Neural cell (in vitro differentiated cells): ENCODE measurements around the gene RPS19BP1. TPM values are rescaled to one million over a fixed set of nuclear protein-coding genes. Genes with fewer than 3 reads are reported as not detected.

Source experiments
- H2AFZ ChIP-seq: fragments of 200-600, 300-800 bp; sonication (generic), shearing (Covaris generic); 2 replicates; pipeline ENCODE4 v1.6.0; 2014; ENCODE audit warnings: low read depth, mild to moderate bottlenecking, antibody characterized with exemption, low read length, moderate library complexity
- H3F3A ChIP-seq: fragments of 200-600 bp; shearing (Covaris generic); 2 replicates; pipeline ENCODE4 v1.6.1; 2016; ENCODE audit warnings: mild to moderate bottlenecking, moderate library complexity, mixed read lengths, antibody characterized with exemption, low read length; ENCODE audit not compliant: insufficient read depth, poor library complexity, severe bottlenecking
- H3K27ac ChIP-seq: fragments of 200-600, 300-800 bp; sonication (generic), shearing (Covaris generic); 2 replicates; pipeline ENCODE4 v1.5.1; 2014; ENCODE audit warnings: mild to moderate bottlenecking, low read length, moderate library complexity
- H3K27me3 ChIP-seq: fragments of 300-800, 200-600 bp; sonication (generic), shearing (Covaris generic); 2 replicates; pipeline ENCODE4 v1.6.0; 2014; ENCODE audit warnings: mild to moderate bottlenecking, low read depth, low read length, moderate library complexity; ENCODE audit not compliant: insufficient read depth
- H3K36me3 ChIP-seq: fragments of 300-800, 200-600 bp; sonication (generic), shearing (Covaris generic); 2 replicates; pipeline ENCODE4 v1.5.1; 2014; ENCODE audit warnings: mild to moderate bottlenecking, antibody characterized with exemption, low read length, moderate library complexity; ENCODE audit not compliant: insufficient read depth
- H3K4me2 ChIP-seq: fragments of 300-800, 200-600 bp; sonication (generic), shearing (Covaris generic); 2 replicates; pipeline ENCODE4 v1.6.0; 2014; ENCODE audit warnings: mild to moderate bottlenecking, low read length
- H3K4me3 ChIP-seq: fragments of 300-800, 200-600 bp; sonication (generic), shearing (Covaris generic); 2 replicates; pipeline ENCODE4 v1.5.1; 2014; ENCODE audit warnings: mild to moderate bottlenecking, low read length, moderate library complexity
- H3K79me2 ChIP-seq: fragments of 200-600 bp; shearing (Covaris generic); replicated peaks from 2 replicates; pipeline ENCODE4 v1.6.0; 2014; ENCODE audit warnings: mild to moderate bottlenecking, low read length, moderate library complexity; ENCODE audit not compliant: insufficient read depth
- H3K9ac ChIP-seq: fragments of 300-800, 200-600 bp; sonication (generic), shearing (Covaris generic); 2 replicates; pipeline ENCODE4 v1.6.1; 2016; ENCODE audit warnings: mild to moderate bottlenecking, low read length, mixed read lengths
- H3K9me2 ChIP-seq: fragments of 200-600 bp; shearing (Covaris generic); 2 replicates; pipeline ENCODE4 v1.6.1; 2016; ENCODE audit warnings: mild to moderate bottlenecking, low read length, mixed read lengths; ENCODE audit not compliant: insufficient read depth
- H3K9me3 ChIP-seq: fragments of 200-600, 300-800 bp; sonication (generic), shearing (Covaris generic); 2 replicates; pipeline ENCODE4 v1.6.1; 2016; ENCODE audit warnings: mild to moderate bottlenecking, mixed run types, low read length, moderate library complexity, mixed read lengths
- H4K20me1 ChIP-seq: fragments of 200-600 bp; shearing (Covaris generic); 2 replicates; pipeline ENCODE4 v1.6.1; 2016; ENCODE audit warnings: mild to moderate bottlenecking, mixed run types; ENCODE audit not compliant: insufficient read depth
- EP300 ChIP-seq: fragments of 450-650 bp; conservative IDR thresholded peaks from 2 replicates; pipeline ENCODE4 v1.6.1; 2014; ENCODE audit warnings: antibody characterized with exemption, mild to moderate bottlenecking, moderate library complexity; ENCODE audit not compliant: poor library complexity, severe bottlenecking
- EZH2 ChIP-seq: fragments of 200-600, 300-800 bp; shearing (Covaris generic), sonication (generic); IDR thresholded peaks from 2 replicates; pipeline ENCODE4 v1.6.1; 2014; ENCODE audit warnings: antibody characterized with exemption, low read length, borderline replicate concordance, mild to moderate bottlenecking; ENCODE audit not compliant: insufficient read depth, poor library complexity, severe bottlenecking
- MXI1 ChIP-seq: fragments of 450-650 bp; conservative IDR thresholded peaks from 2 replicates; pipeline ENCODE4 v1.6.1; 2014; ENCODE audit warnings: antibody characterized with exemption, mild to moderate bottlenecking; ENCODE audit not compliant: poor library complexity, severe bottlenecking
- POLR2AphosphoS5 ChIP-seq: IDR thresholded peaks from 2 replicates; pipeline ENCODE4 v1.6.1; 2012
- RAD21 ChIP-seq: fragments of 450-650 bp; conservative IDR thresholded peaks from 2 replicates; pipeline ENCODE4 v1.6.1; 2014; ENCODE audit warnings: antibody characterized with exemption, mild to moderate bottlenecking, moderate library complexity
- SMC3 ChIP-seq: fragments of 450-650 bp; conservative IDR thresholded peaks from 2 replicates; pipeline ENCODE4 v1.6.1; 2014; ENCODE audit warnings: antibody characterized with exemption, mild to moderate bottlenecking, moderate library complexity; ENCODE audit not compliant: poor library complexity
- TAF1 ChIP-seq: IDR thresholded peaks from 2 replicates; pipeline ENCODE4 v1.6.1; 2012; ENCODE audit warnings: low read depth
- polyA plus RNA-seq: library from polyadenylated mRNA; depleted of rRNA; stranded (reverse); fragments of >200 nt; gene quantifications from 2 replicates; pipeline ENCODE4 v1.2.3, GENCODE V29; 2014
- TF ChIP-seq, protein P1 (sequence below): fragments of 450-650 bp; IDR thresholded peaks from 2 replicates; pipeline ENCODE4 v1.5.1; 2014; ENCODE audit warnings: antibody characterized with exemption, mild to moderate bottlenecking, moderate library complexity; ENCODE audit not compliant: poor library complexity, severe bottlenecking
- TF ChIP-seq, protein P2 (sequence below): IDR thresholded peaks from 2 replicates; pipeline ENCODE4 v1.6.1; 2012; ENCODE audit warnings: borderline replicate concordance

The RPS19BP1 gene
- polyA plus RNA-seq, 1 donor from 2014 or later = 164 TPM

DNA sequence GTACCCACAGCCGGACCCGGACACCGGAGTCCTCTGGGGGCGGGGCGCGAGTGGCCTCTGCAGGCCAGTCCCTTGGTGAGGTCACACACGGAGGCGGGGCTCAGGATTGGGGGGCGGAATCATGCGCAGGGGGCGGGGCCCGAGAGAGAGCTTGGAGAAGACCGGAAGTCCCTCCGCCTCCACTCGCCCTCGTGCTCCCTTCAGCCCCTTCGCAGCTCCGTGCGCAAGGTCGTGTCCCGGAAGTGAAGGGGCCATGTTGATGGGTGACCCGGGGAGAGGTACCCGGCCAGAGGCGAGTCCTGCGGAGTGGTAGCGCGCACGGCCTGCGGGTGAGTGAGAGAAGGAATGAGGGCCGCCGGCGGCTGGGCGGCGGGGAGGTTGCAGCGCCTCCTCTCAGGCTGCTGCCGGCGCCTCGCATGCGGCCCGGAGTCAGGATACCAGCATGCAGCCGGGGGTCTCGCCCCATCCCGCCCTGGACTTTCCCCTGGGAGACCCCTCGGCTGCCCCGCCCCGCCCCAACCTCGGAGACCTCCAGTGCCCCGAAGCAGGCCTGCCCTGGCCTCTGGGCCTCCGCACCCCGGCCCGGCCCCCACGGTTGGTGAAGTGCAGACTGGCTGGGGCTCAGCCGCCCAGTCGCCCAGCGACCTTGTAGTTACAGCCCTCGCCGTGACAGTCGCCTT lies 30.3 kb downstream of the RPS19BP1 start, which contains the start of gene MIEF1:
TSS of gene MIEF1 (plus strand) at position 182 of the 680 bp plus-strand sequence. CDS start 9,005 bp downstream, outside the sequence.
- Histone ChIP-seq H3K9me2 (no peaks in the 10 kb centered on the region), H3K27me3 (no peaks in the 10 kb centered on the region), H3K4me3 (peak within 1 kb of the TSS; percentile 97), H2AFZ (peak within 1 kb of the TSS; percentile 86), H3K79me2 (peaks cover 18% of the 10 kb centered on the region), H3K36me3 (peaks cover 6% of the 10 kb centered on the region), H4K20me1 (no peaks in the 10 kb centered on the region), H3F3A (no peaks in the 10 kb centered on the region), H3K27ac (peak within 1 kb of the TSS; percentile 63), H3K9me3 (no peaks in the 10 kb centered on the region), H3K4me2 (peak within 1 kb of the TSS; percentile 98), H3K9ac (peak within 1 kb of the TSS; percentile 83)
- TF ChIP-seq MXI1 (peak; percentile 94), EP300 (peak; percentile 36), EZH2 (no peak), RAD21 (no peak), POLR2AphosphoS5 (peak; percentile 79), SMC3 (no peak), TAF1 (no peak)
- TF ChIP-seq, protein P1, sequence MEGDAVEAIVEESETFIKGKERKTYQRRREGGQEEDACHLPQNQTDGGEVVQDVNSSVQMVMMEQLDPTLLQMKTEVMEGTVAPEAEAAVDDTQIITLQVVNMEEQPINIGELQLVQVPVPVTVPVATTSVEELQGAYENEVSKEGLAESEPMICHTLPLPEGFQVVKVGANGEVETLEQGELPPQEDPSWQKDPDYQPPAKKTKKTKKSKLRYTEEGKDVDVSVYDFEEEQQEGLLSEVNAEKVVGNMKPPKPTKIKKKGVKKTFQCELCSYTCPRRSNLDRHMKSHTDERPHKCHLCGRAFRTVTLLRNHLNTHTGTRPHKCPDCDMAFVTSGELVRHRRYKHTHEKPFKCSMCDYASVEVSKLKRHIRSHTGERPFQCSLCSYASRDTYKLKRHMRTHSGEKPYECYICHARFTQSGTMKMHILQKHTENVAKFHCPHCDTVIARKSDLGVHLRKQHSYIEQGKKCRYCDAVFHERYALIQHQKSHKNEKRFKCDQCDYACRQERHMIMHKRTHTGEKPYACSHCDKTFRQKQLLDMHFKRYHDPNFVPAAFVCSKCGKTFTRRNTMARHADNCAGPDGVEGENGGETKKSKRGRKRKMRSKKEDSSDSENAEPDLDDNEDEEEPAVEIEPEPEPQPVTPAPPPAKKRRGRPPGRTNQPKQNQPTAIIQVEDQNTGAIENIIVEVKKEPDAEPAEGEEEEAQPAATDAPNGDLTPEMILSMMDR = no peak
- TF ChIP-seq, protein P2, sequence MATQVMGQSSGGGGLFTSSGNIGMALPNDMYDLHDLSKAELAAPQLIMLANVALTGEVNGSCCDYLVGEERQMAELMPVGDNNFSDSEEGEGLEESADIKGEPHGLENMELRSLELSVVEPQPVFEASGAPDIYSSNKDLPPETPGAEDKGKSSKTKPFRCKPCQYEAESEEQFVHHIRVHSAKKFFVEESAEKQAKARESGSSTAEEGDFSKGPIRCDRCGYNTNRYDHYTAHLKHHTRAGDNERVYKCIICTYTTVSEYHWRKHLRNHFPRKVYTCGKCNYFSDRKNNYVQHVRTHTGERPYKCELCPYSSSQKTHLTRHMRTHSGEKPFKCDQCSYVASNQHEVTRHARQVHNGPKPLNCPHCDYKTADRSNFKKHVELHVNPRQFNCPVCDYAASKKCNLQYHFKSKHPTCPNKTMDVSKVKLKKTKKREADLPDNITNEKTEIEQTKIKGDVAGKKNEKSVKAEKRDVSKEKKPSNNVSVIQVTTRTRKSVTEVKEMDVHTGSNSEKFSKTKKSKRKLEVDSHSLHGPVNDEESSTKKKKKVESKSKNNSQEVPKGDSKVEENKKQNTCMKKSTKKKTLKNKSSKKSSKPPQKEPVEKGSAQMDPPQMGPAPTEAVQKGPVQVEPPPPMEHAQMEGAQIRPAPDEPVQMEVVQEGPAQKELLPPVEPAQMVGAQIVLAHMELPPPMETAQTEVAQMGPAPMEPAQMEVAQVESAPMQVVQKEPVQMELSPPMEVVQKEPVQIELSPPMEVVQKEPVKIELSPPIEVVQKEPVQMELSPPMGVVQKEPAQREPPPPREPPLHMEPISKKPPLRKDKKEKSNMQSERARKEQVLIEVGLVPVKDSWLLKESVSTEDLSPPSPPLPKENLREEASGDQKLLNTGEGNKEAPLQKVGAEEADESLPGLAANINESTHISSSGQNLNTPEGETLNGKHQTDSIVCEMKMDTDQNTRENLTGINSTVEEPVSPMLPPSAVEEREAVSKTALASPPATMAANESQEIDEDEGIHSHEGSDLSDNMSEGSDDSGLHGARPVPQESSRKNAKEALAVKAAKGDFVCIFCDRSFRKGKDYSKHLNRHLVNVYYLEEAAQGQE = no peak

DNA sequence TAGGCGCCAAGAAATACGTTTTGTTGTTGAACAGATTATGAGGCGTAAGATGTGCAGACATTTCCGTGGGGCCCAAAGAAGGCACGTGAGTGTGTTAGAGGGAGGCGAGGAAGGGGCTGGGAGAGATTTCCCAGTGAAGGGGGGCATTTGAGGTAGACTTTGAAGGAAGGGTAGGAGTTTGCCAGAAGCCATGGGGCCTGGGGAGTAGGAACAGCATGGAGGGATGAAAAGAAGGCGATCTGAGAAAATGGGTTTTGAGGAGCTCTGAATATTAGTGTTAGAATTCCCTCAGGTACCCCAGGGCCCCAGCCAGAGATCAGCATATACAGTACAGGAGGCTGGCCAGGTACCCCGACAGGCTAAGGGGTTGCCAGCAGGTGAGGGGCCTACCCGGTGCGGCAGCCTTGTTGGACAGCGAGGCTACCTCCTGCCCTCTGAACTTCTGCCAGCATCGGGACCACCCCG lies 30.9 kb downstream of the RPS19BP1 start:
- Histone ChIP-seq H3K9me3 (no peaks in the 10 kb centered on the region), H3F3A (no peaks in the 10 kb centered on the region), H3K36me3 (peaks cover 6% of the 10 kb centered on the region), H3K9me2 (no peaks in the 10 kb centered on the region), H3K4me3 (peak overlapping the region; percentile 97), H4K20me1 (no peaks in the 10 kb centered on the region), H3K4me2 (peak overlapping the region; percentile 49), H3K27ac (peak overlapping the region; percentile 63), H3K27me3 (no peaks in the 10 kb centered on the region), H3K9ac (peak overlapping the region; percentile 83), H2AFZ (peak overlapping the region; percentile 86), H3K79me2 (peaks cover 18% of the 10 kb centered on the region)
- TF ChIP-seq SMC3 = no peak
- no peak for TF ChIP-seq EZH2
